ENCODE results near the gene FGF13. TPM values are rescaled to one million over a fixed set of nuclear protein-coding genes. Genes with fewer than 3 reads are reported as not detected.

FGF13 gene
- not detected for total RNA-seq
- total RNA-seq (2013), result 0.23 TPM

GRCh38 chrX:138711399-138712347 is at the start of gene FGF13:
Gene FGF13, minus strand, starts transcription at chrX:138711717. Its CDS starts 714 bp downstream, at chrX:138711003.
- DNase-seq, result no peak
- no peak within 1 kb of the TSS for H3K27ac Mint-ChIP-seq
- under 1% methylated on average over 46 of the region's 65 CpGs for WGBS (ENCODE audit: insufficient coverage)
- no peaks in the 10 kb centered on the region for H3K4me1 Mint-ChIP-seq
- no peaks in the 10 kb centered on the region for H3K36me3 ChIP-seq (ENCODE audit: control insufficient read depth, insufficient read depth, low read length)
- H3K4me3 ChIP-seq (ENCODE audit: low read length), result no peak within 1 kb of the TSS
- no peaks in the 10 kb centered on the region for H3K9me3 Mint-ChIP-seq
- TF ChIP-seq CTCF (IDR thresholded peaks at IDR 0.05), result no peak
- H3K27ac ChIP-seq (ENCODE audit: low read length), result no peak within 1 kb of the TSS
- H3K9me3 ChIP-seq (ENCODE audit: control insufficient read depth, insufficient read depth, low read length), result no peaks in the 10 kb centered on the region
- intact Hi-C loops (cut with micrococcal nuclease), result no loop called here
- no peak for ATAC-seq
- no peaks in the 10 kb centered on the region for H3K4me1 ChIP-seq (ENCODE audit: control insufficient read depth, insufficient read depth, low read length)
- H3K27me3 ChIP-seq (ENCODE audit: control insufficient read depth, insufficient read depth, low read length), result peaks cover 3% of the 10 kb centered on the region
- H3K4me3 Mint-ChIP-seq, result no peak within 1 kb of the TSS
- no peaks in the 10 kb centered on the region for H3K36me3 Mint-ChIP-seq
- H3K27me3 Mint-ChIP-seq (ENCODE audit: low read depth in 2 of 2), result peaks cover 31 to 72% of the 10 kb centered on the region in 2 donors

GRCh38 chrX:138759217-138759943 is 47.9 kb upstream of the FGF13 start:
- peaks cover 0 to 13% of the 10 kb centered on the region in 2 donors for H3K27me3 Mint-ChIP-seq (ENCODE audit: low read depth in 2 of 2)
- DNase-seq, result no peak
- no peak for ATAC-seq

GRCh38 chrX:138756234-138756633 is 44.7 kb upstream of the FGF13 start:
- ATAC-seq (no peak), DNase-seq (no peak)
- H3K4me1 ChIP-seq (ENCODE audit: control insufficient read depth, insufficient read depth, low read length), result no peaks in the 10 kb centered on the region
- no peaks in the 10 kb centered on the region for H3K4me1 Mint-ChIP-seq
- H3K36me3 Mint-ChIP-seq, result no peaks in the 10 kb centered on the region
- no peak overlapping the region for H3K27ac Mint-ChIP-seq
- no peak overlapping the region for H3K4me3 ChIP-seq (ENCODE audit: low read length)
- no peaks in the 10 kb centered on the region for H3K27me3 ChIP-seq (ENCODE audit: control insufficient read depth, insufficient read depth, low read length)
- no peaks in the 10 kb centered on the region for H3K36me3 ChIP-seq (ENCODE audit: control insufficient read depth, insufficient read depth, low read length)
- no peak overlapping the region for H3K4me3 Mint-ChIP-seq
- no peaks in the 10 kb centered on the region for H3K9me3 Mint-ChIP-seq
- 8% methylated on average over 2 of the region's 2 CpGs for WGBS (ENCODE audit: insufficient coverage)
- peaks cover 0 to 22% of the 10 kb centered on the region in 2 donors for H3K27me3 Mint-ChIP-seq (ENCODE audit: low read depth in 2 of 2)
- no peaks in the 10 kb centered on the region for H3K9me3 ChIP-seq (ENCODE audit: control insufficient read depth, insufficient read depth, low read length)
- no peak for TF ChIP-seq CTCF (IDR thresholded peaks at IDR 0.05)
- H3K27ac ChIP-seq (ENCODE audit: low read length), result no peak overlapping the region
- intact Hi-C loops (cut with micrococcal nuclease), result no loop called here

More at GRCh38 chrX:138759217-138759943, 47.9 kb upstream of the FGF13 start:
- Histone ChIP-seq H3K36me3 (ENCODE audit: control insufficient read depth, insufficient read depth, low read length) (no peaks in the 10 kb centered on the region), H3K27ac (ENCODE audit: low read length) (no peak overlapping the region), H3K4me3 (ENCODE audit: low read length) (no peak overlapping the region), H3K9me3 (ENCODE audit: control insufficient read depth, insufficient read depth, low read length) (no peaks in the 10 kb centered on the region), H3K27me3 (ENCODE audit: control insufficient read depth, insufficient read depth, low read length) (no peaks in the 10 kb centered on the region), H3K4me1 (ENCODE audit: control insufficient read depth, insufficient read depth, low read length) (no peaks in the 10 kb centered on the region)
- no peak overlapping the region for H3K4me3 Mint-ChIP-seq
- H3K27ac Mint-ChIP-seq, result no peak overlapping the region
- intact Hi-C loops (cut with micrococcal nuclease), result no loop called here
- no peaks in the 10 kb centered on the region for H3K9me3 Mint-ChIP-seq
- no peaks in the 10 kb centered on the region for H3K4me1 Mint-ChIP-seq
- TF ChIP-seq CTCF (IDR thresholded peaks at IDR 0.05), result no peak
- no peaks in the 10 kb centered on the region for H3K36me3 Mint-ChIP-seq
- 76% methylated on average over 3 of the region's 5 CpGs for WGBS (ENCODE audit: insufficient coverage)

Data from natural killer cell (primary cell).